NCI-H446 (cell line): ENCODE measurements around the gene CNIH2.
"Not testable (repeated sequence)": the region's sequence is repeated elsewhere in the genome, so short reads cannot be mapped to it uniquely, and the experiment has no call there.

Source experiments
- DNase-seq, 2 experiments: peaks; one replicate each; lab custom pipeline; 2025; lab: John Stamatoyannopoulos, UW

CNIH2 gene

GRCh38 chr11:66291706-66292542, 13.9 kb downstream of the CNIH2 start, which contains the start of gene TMEM151A:
TSS of gene TMEM151A (plus strand) at chr11:66291894. CDS start at chr11:66292014, 120 bp downstream.
- peak in 1 of 2 experiments; percentile 28 for DNase-seq

- no peak for DNase-seq
Measured at GRCh38 chr11:66292543-66293332, 14.8 kb downstream of the CNIH2 start.

GRCh38 chr11:66293352-66293751, 15.4 kb downstream of the CNIH2 start:
- no peak for DNase-seq

GRCh38 chr11:66293777-66294625, 16.0 kb downstream of the CNIH2 start:
- no peak for DNase-seq

- no peak for DNase-seq
Measured at GRCh38 chr11:66294626-66295620, 16.9 kb downstream of the CNIH2 start.

GRCh38 chr11:66297610-66298009, 19.6 kb downstream of the CNIH2 start:
- no peak for DNase-seq

GRCh38 chr11:66299186-66299585, 21.2 kb downstream of the CNIH2 start:
- DNase-seq = no peak

- no peak for DNase-seq
Measured at GRCh38 chr11:66302656-66303055, 24.7 kb downstream of the CNIH2 start.

- no peak for DNase-seq
Measured at GRCh38 chr11:66309475-66309874, 31.5 kb downstream of the CNIH2 start.

- DNase-seq = no peak
Measured at GRCh38 chr11:66310324-66310723, 32.3 kb downstream of the CNIH2 start.

GRCh38 chr11:66310803-66311440, 32.9 kb downstream of the CNIH2 start:
- not testable (repeated sequence) for DNase-seq

- no peak for DNase-seq
Measured at GRCh38 chr11:66311470-66311964, 33.5 kb downstream of the CNIH2 start.

GRCh38 chr11:66311965-66312548, 34.1 kb downstream of the CNIH2 start:
- DNase-seq = peak; percentile 91

- peak; percentile 95 to 98 for DNase-seq
Measured at GRCh38 chr11:66312549-66313320, 34.8 kb downstream of the CNIH2 start.

- DNase-seq = no peak
Measured at GRCh38 chr11:66313321-66314185, 35.6 kb downstream of the CNIH2 start.

GRCh38 chr11:66314186-66314501, 36.2 kb downstream of the CNIH2 start:
- DNase-seq = no peak

- DNase-seq = no peak
Measured at GRCh38 chr11:66314561-66315497, 36.9 kb downstream of the CNIH2 start.
